Mammary epithelial cell (primary cell): Measurements from ENCODE around the gene TSPEAR.

ENCODE experiments used
- CTCF ChIP-seq, 2 donors: IDR thresholded peaks in 1 of 2; conservative IDR thresholded peaks in 1 of 2; 2 replicates each; pipeline ENCODE4 v1.5.1; 2011 to 2012; ENCODE audit warnings: inconsistent platforms in 2 of 2, low read length in 2 of 2, mild to moderate bottlenecking in 2 of 2, control low read depth in 1 of 2, low read depth in 1 of 2; ENCODE audit not compliant: insufficient read depth in 1 of 2; ENCODE audit errors: extremely low read depth in 1 of 2
- EZH2 ChIP-seq: IDR thresholded peaks from 2 replicates; pipeline ENCODE4 v1.6.1; 2012; ENCODE audit warnings: low read length, inconsistent platforms, borderline replicate concordance

GRCh38 chr21:44697811-44698734, 13.3 kb downstream of the TSPEAR start:
- no peak for TF ChIP-seq CTCF (conservative IDR thresholded peaks at IDR 0.05 in 1 of 2, IDR thresholded peaks at IDR 0.05 in 1 of 2; ENCODE audit: extremely low read depth in 1 of 2, insufficient read depth in 1 of 2, low read depth in 1 of 2, low read length in 2 of 2)
- no peak for TF ChIP-seq EZH2
